CD4-positive, alpha-beta T cell treated with Interleukin-21 for 1 hour (primary cell): ENCODE results near the gene ACYP1.

Source experiments
- DNase-seq: peaks from one replicate; pipeline ENCODE4 v3.0.0-alpha.2; 2020

Gene ACYP1

GRCh38 chr14:75063491-75064204, at the start of gene ACYP1:
TSS of gene ACYP1 (minus strand) at chr14:75064024. CDS start at chr14:75063553, 471 bp downstream.
- peak; percentile 92 for DNase-seq

GRCh38 chr14:75109877-75110276, 46.1 kb upstream of the ACYP1 start:
- no peak for DNase-seq

- DNase-seq = no peak
Observed at GRCh38 chr14:75107186-75107585, 43.4 kb upstream of the ACYP1 start.

DNA sequence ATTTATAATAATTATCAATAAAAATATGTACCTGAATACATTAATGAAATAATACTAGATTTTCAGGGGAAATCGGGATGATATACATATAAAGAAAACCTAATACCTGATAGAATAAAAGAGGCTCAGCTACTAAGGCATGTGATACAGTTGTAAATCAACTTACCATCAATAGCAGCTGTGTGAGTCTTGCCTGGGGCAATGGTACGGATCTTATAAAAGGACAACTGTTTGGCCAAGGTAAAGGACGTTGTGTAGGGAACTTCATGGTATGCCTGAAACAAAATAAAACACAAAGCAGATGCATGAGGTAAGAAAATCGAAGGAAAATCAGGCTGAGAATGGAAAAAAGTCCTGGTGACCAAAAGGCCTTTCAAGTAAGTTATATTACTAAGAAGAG, 37.7 kb upstream of the ACYP1 start:
- DNase-seq = no peak

- no peak for DNase-seq
Observed at GRCh38 chr14:75098682-75099081, 34.9 kb upstream of the ACYP1 start.

GRCh38 chr14:75098212-75098611, 34.4 kb upstream of the ACYP1 start:
- DNase-seq = no peak

DNA sequence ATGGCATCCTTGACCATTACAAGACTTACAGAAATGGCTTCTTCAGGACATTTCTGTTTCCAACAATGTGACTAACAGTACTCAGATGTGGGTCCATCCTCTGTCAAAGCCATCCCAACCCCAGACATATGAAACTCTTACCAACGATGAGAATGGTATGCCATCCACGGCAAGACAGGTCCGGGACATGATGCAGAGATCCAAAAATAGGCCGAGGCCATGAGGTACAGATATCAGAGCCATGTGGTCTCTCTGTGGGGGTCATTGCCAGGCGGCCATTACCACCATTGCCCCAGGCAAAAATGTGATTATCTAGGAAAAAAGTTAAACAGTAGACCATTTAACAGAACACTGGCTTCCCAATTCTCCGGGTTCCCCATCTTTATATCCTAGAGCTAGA, 33.1 kb upstream of the ACYP1 start:
- no peak for DNase-seq

GRCh38 chr14:75095690-75096089, 31.9 kb upstream of the ACYP1 start:
- no peak for DNase-seq

DNA sequence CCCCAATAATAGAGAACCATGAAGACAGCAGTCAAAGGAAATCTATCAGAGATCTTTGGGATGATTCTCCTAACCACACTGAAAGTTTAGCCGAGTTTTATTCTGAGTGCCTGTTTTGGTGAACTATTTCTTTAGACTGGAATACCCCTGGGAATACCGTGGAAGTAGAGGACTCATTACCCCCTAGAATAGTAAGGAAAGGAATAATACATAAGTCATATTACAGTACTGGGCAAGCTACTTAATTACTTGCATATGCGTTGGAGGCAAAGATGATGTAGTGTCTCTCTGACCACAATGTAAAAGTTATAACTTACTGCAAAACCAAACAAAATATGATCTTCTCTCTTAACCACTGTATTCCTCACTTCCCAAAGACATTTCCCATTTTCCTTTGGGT, 31.1 kb upstream of the ACYP1 start:
- no peak for DNase-seq

GRCh38 chr14:75092698-75093097, 28.9 kb upstream of the ACYP1 start:
- no peak for DNase-seq

- no peak for DNase-seq
Observed at GRCh38 chr14:75091251-75091650, 27.4 kb upstream of the ACYP1 start.

DNA sequence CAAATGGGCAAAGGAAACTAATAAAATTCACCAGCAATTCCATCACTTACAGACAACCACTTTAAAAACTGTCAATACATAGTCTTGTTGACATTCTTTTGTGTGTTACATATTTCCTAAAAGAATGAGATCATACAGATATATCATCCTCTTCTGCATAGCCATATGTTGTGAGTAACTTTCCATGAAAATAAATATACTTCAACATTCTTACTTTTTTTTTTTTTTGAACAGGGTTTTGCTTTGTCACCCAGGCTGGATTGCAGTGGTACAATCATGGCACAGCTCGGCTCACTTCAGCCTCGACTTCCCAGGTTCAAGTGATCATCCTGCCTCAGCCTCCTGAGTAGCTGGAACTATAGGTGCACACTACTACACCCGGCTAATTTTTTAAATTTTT, 26.5 kb upstream of the ACYP1 start:
- DNase-seq = no peak

DNA sequence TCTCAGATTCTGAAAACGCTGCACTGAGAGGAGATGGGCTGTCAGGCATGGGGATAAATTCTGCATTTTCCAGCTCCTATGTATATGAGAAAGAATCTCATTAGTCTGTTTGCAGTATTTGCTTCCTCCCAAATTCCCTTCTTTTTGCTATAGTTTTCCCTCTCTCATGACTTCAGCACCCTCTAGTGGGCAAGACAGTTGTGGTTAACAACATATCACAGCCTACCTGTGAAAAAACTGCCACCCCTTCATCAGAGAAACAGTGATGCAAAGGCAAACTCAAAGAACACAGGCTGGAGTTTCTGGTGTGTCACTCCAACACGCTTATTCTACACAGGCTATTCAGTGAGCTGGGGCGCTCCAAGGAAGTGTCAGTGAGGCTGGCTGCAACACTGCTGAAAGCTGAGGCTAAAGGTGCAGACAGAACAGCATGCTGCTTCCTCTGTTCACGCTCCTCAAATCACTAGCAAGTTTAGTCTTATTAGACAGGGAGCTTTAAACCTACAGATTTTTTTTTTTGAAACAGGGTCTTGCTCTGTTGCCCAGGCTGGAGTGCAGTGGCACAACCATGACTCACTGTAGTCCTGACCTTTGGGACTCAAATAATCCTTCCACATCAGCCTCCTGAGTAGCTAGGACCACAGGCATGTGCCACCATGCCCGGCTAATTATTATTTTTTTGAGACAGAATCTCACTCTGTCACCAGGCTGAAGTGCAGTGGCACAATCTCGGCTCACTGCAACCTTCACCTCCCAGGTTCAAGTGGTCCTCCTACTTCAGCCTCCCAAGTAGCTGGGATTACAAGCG, 24.9 kb upstream of the ACYP1 start:
- DNase-seq = peak; percentile 69

- no peak for DNase-seq
Observed at GRCh38 chr14:75088153-75088552, 24.3 kb upstream of the ACYP1 start.

GRCh38 chr14:75084513-75084912, 20.7 kb upstream of the ACYP1 start:
- no peak for DNase-seq

- no peak for DNase-seq
Observed at GRCh38 chr14:75083271-75083670, 19.4 kb upstream of the ACYP1 start.

DNA sequence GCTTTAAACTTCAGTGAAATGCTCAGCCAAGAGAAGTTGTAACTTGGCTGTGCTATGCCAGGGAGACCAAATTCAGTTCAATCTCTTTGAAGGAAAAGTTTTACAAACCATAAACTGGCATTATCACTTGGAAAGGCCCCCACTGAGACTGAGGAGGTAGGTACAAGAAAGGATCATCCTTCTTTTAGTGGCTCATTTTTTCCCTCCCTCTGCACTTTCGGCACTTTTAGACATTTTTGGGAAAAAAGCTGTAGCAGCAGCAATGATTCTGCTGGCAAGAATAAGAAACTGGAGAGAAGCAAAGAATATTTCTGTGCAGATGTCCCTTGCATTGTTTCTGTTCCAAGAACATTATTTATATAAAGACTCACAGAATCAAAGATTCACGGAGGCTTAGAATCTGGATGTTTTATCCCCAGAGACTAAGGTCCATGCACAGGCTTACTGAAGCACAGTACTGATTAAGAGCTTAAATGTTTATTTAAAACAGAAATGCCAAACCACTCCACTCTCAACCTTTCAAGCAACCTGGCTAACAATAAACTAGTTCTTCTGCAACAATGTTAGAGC, 17.9 kb upstream of the ACYP1 start:
- no peak for DNase-seq

DNA sequence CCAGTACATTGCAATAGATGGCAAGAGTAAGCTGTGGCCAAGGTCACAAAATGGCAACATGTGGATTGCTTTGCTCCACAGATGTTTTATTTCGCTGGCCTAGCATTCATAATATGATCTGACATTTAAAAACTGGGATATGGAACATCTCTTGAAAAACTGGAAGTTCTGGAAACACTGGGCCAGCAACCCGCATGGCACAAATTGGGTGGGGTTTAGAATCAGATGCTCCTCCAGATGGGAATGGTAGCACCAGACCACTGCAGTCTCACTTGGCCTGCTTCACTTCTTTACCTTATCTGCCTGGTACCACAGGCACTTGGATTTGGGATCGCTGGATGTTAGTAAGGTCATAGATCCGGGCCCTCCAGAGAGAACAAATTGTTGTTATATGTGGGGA, 15.7 kb upstream of the ACYP1 start:
- no peak for DNase-seq

DNA sequence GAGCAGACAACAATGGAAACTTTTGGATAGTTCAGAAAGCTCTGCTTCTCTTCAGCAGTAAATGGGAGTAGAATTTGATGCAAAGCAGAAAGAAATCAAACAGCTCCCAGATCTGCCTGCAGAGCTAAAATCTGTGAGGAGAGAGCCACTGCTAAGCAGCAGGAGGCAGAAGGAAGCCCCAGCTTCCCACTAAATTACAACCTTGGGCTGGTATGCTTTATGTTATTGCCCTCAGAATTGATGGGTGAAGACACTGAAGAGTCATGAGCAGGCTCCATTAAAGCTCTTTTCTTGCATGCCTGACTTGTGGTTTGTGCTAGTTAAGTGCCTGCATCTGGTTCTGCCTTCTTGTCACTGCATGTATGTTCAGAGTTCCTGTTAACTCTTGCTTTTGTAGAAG, 14.0 kb upstream of the ACYP1 start:
- DNase-seq = no peak

GRCh38 chr14:75070383-75070782, 6.6 kb upstream of the ACYP1 start:
- DNase-seq = no peak

- DNase-seq = no peak
Observed at GRCh38 chr14:75069811-75070145, 6.0 kb upstream of the ACYP1 start.

- DNase-seq = peak; percentile 67
Observed at GRCh38 chr14:75069121-75069810, 5.4 kb upstream of the ACYP1 start, which contains the start of gene ZC2HC1C. TSS of gene ZC2HC1C (plus strand) at chr14:75069641. CDS start at chr14:75070574, 933 bp downstream.

GRCh38 chr14:75068294-75069120, 4.7 kb upstream of the ACYP1 start:
- no peak for DNase-seq
